CD4-positive, alpha-beta T cell treated with Interleukin-1 beta for 1 hour (primary cell): Measurements from ENCODE around the gene DOCK7.
"Not testable (repeated sequence)": the region's sequence is repeated elsewhere in the genome, so short reads cannot be mapped to it uniquely, and the experiment has no call there.

ENCODE experiments used
- DNase-seq, 2 donors: peaks; one replicate each; pipeline ENCODE4 v3.0.0-alpha.2; 2020 to 2022

The DOCK7 gene

DNA sequence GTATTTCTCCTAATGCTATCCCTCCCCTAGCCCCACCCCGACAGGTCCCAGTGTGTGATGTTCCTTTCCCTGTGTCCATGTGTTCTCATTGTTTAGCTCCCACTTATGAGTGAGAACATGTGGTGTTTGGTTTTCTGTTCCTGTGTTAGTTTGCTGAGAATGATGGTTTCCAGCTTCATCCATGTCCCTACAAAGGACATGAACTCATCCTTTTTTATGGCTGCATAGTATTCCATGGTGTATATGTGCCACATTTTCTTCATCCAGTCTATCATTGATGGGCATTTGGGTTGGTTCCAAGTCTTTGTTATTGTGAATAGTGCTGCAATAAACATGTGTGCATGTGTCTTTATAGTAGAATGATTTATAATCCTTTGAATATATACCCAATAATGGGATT, 77.6 kb downstream of the DOCK7 start:
- DNase-seq: not testable (repeated sequence)

DNA sequence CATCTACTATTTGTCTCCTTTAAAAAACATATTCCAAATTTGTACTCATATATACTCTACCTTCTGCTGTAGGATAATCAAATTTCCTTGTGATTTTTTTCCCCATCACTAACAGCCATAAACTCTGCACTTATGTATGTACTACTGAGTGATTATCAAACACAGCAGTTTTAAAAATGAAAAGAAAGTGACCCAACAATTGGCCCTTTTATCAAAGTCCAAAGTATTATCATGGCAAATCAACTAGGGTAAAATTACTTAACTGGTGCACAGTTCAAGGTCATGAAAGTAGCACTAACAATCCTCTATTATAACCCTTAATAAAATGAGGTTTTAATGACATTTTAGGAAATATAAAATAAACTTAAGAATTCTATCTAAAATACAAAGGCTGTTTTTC, 79.3 kb downstream of the DOCK7 start:
- DNase-seq: no peak

DNA sequence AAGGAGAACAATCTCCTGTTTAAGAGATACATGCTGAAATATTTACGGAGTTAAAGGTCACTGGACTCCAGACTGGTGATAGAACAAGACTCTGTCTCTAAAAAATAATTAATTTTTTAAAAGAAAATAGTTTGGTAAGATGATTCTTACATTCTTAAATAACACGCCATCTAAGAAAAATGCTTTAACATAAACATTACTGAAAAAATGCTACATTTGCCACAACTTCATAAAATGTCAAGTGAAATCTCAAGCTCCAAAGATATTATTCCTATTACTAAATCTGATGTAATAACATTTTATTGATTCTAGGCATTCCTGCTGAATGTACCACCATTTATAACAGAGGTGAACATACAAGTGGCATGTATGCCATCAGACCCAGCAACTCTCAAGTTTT, 86.7 kb downstream of the DOCK7 start:
- no peak for DNase-seq

DNA sequence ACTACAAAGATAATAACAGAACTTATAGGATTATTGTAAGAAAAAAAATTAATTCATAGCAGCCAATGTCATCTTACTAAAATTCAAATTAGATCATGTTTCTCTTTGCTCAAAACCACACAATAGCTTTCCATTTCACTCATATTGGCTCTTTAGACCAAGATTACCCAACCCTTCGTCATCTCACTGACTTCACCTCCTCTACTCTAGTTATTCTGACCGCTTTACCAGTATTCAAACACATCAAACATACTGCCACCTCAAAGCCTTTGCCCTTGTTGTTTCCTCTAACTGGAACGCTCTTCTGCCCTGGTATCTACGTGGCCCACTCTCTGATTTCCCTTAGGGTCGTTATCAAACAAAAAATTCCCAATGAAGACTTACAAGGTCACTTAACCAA, 89.1 kb downstream of the DOCK7 start:
- DNase-seq: no peak

DNA sequence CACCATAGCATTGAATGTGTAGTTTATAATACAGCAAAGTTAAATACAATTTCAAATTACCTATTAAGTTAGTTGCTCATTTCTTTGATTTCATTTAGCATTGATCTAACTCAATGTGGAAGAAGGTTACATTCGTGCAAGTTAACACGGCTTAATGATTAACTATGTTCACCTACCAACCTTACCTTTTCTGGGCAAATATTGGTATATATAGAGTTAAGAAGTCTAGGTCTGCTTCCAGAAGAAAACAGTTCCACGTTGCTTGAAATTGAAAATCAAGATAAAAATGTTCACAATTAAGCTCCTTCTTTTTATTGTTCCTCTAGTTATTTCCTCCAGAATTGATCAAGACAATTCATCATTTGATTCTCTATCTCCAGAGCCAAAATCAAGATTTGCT, 90.9 kb downstream of the DOCK7 start, which contains the start of gene ANGPTL3:
TSS of gene ANGPTL3 (plus strand) at position 240 of the 400 bp plus-strand sequence. CDS start at position 287, 47 bp downstream.
- DNase-seq: no peak

DNA sequence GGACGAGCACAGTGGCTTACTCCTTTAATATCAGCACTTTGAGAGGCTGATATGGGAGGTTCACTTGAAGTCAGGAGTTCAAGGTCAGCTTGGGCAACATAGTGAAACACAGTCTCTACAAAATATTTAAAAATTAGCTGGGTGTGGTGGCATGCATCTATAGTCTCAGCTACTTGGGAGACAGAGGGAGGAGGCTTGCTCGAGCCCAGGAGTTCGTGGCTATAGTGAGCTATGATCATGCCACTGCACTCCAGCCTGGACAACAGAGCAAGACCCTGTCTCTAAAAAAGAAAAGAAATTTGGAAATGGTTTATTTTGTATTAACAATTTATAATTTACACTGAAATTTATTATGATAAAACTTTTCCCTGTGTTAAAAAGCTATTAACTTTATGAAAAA, 92.5 kb downstream of the DOCK7 start:
- DNase-seq: no peak

DNA sequence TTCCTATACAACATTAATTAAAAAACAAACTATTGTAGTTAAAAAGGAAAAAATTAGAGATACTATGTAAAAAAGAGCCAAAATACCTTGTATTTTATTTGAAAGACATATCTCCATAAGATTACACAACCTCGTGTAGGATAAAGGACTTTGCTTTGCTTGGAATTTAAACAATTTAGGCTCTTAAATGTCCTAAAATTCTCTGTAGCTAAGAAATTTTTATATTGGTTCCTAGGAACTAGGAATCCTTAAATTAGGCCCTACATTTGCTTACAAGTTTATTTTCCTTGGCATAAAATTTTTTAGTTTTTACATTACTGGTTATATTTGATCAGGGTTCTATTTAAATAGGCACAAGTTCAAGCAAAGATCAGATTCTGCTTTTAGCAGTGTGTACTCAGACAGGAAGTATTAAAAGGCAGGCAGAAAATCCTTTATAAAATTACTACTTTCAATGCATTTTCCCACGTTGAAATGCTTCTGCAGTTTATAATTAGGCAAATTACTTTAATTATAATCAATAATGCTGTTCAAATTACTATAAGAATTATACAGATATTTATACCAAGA, 94.3 kb downstream of the DOCK7 start:
- no peak for DNase-seq

DNA sequence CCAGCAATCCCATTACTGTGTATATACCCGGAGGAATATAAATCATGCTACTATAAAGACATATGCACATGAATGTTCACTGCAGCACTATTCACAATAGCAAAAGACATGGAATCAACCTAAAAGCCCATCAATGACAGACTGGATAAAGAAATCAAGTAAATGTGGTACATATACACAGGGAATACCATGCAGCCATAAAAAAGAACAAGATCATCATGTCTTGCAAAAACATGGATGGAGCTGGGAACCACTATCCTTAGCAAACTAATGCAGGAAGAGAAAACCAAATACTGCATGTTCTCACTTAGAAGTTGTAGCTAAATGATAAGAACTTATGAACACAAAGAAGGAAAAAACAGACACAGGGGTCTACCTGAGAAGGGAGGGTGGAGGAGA, 97.2 kb downstream of the DOCK7 start:
- DNase-seq: no peak

DNA sequence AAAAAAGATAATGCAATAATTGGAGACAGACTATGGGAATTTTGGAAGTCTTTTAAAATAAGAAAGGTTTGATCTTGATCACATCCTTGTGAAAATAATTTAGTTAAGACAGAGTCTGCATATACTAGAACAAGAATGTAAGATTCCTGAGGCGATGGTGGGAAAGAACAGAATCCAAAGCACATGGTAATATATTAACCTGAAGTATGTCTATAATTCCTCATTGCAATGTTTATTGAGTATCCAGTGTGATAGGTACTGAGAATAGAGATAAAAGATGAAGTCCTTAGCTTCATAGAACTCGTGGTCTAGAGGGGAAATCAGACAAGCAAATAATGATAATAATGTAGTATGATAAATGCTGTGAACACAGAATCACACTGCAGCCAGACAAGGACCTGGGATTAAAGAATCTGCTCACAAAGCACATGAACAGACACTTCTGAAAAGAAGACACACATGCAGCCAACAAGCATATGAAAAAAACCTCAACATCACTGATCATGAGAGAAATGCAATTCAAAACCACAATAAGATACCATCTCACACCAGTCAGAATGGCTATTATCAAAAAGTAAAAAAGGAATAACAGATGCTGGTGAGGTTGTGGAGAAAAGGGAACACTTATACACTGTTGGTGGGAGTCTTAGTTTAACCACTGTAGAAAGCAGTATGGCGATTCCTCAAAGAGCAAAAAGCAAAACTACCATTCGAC, 97.8 kb downstream of the DOCK7 start:
- DNase-seq: no peak

DNA sequence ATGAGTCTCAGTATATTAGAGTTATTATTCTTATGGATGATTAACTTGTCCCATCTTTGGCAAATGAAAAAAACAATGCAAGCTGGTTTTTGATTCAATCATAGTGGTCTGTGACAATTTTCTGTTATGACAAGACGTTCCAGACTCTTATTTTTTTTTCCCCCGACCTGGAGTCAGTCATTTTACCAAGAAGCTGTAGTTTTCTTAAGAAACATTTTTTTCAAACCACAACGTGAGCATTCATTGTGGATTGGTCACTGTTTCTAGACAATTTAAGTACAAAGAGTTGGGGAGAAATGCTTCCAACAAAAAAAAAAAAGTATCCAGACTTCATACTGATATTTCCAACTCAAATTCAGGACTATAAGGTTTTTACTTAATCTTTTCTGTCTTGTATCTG, 98.9 kb downstream of the DOCK7 start:
- DNase-seq: no peak

DNA sequence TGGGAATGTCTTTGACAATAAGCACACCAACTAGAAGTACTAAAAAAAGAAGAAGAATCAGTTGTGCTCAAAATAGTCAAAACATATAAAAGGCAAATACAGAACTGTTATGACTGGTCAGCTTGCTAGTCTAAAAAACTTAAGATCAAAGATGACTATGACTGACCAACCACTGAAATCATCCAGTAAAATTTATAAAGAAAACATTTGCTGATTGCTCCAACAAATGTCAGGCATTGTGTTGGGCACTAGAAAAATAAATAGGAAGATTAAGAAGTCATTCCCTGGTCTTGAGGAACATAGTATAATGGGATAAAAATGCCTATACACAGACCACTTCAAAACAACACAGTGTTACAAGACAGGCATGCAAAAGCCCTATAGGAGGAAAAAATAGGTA, 100.2 kb downstream of the DOCK7 start:
- no peak for DNase-seq

DNA sequence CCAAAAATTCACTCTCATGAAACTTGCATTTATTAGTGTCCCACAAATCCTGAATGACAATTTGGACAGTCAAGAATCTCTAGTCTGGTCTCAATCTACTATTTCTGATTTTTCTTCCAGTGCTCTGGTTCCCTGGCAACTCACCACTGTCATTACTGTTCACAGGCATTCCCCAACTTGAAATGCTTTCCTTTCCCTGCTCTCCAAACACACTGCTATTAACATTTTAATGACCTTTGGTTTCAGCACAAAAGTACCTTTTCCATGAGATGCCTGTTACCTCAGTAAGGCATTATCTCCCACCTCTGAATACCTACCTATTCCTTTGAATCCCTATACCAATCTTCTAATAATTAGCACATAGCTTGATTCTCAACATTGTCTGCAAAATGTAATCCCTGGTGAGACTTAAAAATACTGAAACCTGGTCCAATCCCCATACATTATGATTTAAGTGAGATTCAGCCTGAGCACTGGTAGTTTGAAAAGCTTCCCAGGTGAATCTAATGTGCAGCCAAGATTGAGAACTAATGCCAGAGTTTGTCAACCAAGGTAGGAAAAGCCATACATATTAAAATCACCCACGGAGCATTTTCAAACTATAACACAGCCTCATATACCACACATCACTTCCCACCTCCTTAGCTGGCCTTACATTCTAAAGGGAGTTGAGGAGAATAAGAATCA, 102.6 kb downstream of the DOCK7 start:
- DNase-seq: no peak

DNA sequence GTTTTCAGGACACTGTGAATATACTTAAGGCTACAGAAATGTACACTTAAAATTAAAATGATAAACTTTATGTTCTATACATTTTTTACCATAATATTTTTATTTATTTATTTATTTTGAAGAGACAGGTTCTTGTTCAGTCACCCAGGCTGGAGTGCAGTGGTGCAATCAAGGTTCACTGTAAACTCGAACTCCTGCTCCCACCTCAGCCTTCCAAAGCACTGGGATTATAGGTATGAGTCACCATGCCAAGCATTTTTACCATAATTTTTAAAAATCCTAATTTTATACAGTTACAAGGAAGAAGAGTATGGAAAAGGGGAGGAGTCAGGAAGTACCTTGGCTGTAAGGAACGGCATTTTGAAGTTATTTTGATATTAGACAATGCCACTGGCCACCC, 114.5 kb downstream of the DOCK7 start:
- DNase-seq: no peak

DNA sequence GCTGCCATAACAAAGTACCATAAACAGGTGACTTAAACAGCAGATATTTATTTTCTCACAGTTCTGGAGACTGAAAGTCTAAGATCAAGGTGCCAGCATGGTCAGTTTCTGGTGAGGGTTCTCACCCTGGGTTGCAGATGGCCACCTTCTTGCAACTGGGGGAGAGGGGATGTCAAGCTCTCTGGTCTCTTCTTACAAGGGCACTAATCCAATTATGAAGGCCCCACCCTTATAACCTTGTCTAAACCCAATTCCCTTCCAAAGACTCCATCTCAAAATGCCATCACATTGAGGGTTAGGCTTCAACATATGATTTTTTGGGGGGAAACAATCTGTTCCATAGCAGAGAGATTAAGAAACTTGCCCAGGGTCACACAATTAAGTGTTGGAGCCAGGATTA, 115.7 kb downstream of the DOCK7 start:
- DNase-seq: no peak

DNA sequence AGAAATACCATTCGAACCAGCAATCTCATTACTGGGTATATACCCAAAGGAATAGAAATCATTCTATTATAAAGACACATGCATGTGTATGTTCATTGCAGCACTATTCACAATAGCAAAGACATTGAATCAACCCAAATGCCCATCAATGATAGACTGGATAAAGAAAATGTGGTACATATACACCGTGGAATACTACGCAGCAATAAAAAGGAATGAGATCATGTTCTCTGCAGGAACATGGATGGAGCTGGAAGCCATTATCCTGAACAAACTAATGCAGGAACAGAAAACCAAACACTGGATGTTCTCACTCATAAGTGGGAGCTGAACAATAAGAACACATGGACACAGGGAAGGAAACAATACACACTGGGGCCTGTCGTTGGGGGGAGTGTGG, 116.7 kb downstream of the DOCK7 start:
- DNase-seq: not testable (repeated sequence)

DNA sequence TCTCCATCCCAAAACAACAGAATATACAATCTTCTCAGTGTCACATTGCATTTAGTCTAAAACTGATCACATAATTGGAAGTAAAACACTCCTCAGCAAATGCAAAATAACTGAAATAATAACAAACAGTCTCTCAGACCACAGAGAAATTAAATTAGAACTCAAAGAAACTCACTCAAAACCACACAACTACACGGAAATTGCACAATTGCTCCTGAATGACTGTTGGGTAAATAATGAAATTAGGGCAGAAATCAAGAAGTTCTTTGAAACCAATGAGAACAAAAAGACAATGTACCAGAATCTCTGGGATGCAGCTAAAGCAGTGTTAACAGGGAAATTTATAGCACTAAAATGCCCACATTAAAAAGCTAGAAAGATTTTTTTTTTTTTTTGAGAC, 120.3 kb downstream of the DOCK7 start:
- not testable (repeated sequence) for DNase-seq

DNA sequence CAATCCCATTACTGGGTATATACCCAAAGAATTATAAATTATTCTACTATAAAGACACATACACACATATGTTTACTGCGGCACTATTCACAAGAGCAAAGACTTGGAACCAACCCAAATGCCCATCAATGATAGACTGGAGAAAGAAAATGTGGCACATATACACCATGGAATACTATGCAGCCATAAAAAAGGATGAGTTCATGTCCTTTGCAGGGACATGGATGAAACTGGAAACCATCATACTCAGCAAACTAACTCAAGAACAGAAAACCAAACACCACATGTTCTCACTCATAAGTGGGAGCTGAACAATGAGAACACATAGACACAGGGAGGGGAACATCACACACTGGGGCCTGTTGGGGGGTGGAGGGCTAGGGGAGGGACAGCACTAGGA, 121.0 kb downstream of the DOCK7 start:
- not testable (repeated sequence) for DNase-seq

DNA sequence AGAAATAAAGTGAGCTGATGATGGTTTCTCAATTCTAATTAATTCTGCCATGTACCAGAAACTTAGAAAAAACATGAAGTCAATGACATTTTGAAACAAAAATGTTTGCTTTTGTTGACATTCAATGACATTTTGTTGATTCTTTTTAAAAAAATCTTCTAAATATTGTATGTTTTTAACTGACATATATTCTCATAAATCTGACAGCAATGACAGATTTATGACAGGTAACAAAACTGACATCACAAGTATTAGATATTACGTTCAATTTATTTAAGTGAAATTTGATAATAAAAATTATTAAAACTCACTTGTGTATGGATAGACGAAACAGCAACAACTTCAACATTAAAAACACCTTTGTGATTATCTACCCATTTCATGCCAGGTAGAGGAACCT, 126.9 kb downstream of the DOCK7 start:
- no peak for DNase-seq

DNA sequence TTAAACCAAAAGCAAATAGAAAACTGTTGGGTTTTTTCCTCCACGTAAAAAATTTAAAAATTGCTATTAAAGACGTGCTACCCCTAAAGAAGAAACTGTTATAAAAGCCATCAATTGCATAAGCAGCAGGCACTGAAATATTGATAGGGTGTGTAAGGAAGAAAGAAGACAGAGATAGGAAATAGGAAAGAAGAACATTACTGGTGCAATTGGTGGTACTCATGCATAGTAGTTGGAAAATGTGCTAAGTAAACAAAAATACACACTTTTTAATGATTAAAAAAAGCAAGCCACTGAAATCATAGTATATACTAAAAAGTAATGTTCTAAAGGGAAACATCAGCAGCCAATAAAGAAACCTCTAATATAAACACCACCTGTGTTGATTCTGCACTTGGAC, 143.6 kb downstream of the DOCK7 start:
- DNase-seq: no peak

DNA sequence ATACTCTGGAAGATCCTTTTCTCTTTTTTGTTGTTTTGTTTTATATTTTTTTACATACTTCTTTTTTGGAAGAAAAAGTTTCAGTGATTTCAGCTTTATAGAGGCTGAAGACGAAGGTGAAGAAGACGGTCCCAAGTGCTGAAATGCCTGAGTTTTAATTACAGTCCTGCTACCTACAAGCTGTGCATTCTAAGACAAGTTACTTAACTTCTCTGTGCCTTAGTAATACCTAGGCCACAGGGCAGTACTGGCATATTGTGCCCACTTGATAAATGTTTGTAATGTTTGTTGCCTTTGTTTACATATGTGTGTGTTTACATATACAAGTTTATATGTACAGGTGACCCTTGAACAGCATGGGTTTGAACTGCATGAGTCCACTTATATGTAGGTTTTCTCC, 147.1 kb downstream of the DOCK7 start:
- DNase-seq: no peak

DNA sequence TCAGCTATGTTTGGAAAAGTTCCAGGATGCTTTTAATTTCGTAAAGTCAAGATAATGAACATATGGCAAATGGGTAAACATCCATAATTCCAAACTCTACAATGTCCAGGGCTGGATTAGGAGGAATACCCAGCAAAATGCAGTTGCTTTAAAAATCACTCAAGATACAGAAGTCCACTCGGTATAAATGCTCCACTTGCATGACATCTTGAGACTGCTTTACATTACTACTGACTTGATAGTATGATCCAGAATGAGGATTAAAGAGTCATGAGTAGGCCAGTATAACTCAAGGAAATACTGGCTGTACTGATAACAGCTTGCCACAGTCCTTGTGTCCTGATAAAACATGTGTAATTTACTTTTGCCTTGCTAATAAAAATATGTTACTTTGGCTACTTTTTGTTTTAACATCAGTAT, 149.1 kb downstream of the DOCK7 start:
- DNase-seq: no peak

DNA sequence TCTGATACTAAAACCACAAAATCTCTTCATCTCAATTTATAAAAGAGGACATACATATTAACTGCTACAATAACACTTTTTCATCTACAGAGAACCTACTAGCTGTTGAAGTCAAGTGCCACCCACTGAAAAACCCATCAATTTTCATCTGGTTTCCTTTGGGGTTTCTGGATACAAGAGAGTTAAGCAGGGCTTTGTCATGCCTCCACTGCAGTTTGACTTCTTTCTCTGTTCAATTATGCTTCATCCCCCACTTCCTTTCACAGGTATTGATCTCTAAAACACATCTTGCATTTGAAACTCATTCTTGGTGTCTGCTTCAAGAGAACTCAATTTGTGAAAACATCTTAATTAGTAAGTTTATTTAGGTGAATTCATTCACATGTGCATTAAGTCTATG, 151.3 kb downstream of the DOCK7 start:
- DNase-seq: no peak

DNA sequence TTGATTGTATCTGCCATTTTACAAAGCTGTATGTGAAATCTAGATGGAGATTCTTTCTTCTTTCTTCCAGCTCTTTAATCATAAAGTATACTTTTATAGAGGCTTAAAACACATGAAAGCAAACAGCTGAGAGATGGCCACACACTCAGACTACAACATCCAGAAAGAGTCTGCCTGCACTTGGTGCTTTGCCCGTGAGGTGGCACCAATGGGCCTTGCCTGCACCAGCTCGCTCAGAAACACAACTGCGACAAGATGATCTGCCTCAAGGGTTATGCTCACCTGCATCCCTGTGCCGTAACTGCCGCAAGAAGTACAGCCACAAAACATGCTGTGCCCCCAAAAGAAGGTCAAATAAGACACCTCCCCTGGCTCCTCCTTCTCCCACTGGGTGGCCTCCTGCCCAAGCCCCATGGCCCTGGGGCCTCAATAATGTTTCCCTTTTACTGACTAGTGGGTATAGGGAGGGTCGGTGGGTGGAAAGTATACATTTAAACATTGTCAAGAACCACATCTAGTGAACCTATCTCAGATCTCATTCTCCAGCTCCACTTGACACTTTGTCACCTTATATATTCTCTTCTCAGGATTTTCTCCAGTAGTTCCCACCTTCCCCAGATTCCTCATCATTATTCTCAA, 157.6 kb downstream of the DOCK7 start:
- DNase-seq: peak; percentile 1 to 13

DNA sequence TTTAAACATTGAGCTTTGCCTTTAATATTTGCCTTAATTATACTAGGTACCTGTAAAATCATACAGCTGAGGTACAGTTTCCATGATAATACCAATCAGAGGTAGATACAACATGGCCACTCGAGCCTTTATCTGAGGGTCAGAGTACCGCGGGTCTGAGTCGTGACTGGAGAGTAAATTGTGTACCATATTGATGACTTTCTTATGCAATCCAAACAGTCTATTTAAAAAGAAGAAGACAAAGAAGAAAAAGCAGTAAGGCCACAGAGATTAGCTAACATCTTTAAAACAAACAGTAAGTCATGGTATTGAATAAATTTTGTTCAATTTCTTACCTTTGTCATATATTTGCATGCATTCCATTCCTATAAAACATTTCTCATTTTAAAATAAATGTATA, 159.0 kb downstream of the DOCK7 start:
- no peak for DNase-seq
